NCI-H2171 treated with DMSO at 0.1 percent for 48 hours (cell line): ENCODE data around the gene MT2A.
A peak's percentile ranks its signal among the peaks of the same experiment; 100 is the strongest.
"Not testable (repeated sequence)": the region's sequence is repeated elsewhere in the genome, so short reads cannot be mapped to it uniquely, and the experiment has no call there.

Experiments used
- DNase-seq: peaks from one replicate; lab custom pipeline; 2025; lab: John Stamatoyannopoulos, UW

Gene MT2A

GRCh38 chr16:56621665-56622445, 13.5 kb downstream of the MT2A start:
- DNase-seq, result not testable (repeated sequence)

GRCh38 chr16:56623184-56623583, 14.8 kb downstream of the MT2A start:
- DNase-seq, result not testable (repeated sequence)

DNA sequence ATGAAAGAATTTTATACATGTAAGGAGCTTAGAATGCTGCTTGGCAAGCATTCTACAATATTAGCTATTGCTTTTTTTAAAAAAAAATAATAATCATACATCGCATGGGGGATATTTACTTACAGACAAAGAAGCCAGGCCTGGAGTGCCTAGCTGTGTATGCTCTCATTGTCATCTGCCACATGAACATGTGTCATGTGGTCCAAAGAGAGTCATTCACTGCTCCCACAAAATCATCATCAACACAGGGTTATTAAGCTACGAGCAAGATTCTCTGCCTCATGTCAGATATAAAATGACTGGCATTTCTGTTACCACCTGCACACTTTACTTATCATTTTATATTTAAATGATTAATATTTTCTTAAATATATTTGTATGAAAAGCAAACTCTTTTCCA, 15.3 kb downstream of the MT2A start:
- peak; percentile 40 for DNase-seq

DNA sequence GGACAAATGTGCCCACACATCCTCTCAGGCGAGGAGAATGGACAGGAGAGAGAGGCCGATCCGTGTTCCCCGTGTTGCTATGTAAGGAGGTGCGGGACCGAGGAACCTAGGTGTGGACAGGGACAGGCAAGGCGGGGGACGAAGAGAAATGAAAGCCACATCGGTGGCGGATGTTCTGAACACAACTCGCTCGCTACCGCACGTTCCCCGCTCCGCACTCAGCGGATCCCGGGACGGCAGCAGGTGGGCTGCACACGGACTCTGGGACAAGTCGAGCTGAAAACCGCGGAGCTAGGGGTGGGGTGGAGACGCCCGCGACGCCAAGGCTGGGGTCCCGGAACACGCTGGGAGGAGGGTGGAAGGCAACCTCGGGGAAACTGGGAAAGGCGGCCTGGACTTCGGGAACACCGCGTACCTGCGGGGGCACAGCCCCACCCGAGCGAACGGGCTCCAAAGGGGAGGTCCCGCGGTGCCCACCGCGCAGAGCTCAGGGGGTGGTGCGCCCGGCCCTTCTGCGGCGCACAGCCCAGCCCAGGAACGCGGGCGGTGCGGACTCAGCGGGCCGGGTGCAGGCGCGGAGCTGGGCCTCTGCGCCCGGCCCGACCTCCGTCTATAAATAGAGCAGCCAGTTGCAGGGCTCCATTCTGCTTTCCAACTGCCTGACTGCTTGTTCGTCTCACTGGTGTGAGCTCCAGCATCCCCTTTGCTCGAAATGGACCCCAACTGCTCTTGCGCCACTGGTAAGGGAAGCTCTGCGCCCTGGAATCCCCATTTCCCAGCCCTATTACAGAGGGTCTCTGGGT, 17.0 kb downstream of the MT2A start, which contains the start of gene MT1E:
Gene MT1E (plus strand): TSS at position 642 of the 803 bp plus-strand sequence. CDS start 71 bp downstream, at position 713.
- DNase-seq, result no peak

DNA sequence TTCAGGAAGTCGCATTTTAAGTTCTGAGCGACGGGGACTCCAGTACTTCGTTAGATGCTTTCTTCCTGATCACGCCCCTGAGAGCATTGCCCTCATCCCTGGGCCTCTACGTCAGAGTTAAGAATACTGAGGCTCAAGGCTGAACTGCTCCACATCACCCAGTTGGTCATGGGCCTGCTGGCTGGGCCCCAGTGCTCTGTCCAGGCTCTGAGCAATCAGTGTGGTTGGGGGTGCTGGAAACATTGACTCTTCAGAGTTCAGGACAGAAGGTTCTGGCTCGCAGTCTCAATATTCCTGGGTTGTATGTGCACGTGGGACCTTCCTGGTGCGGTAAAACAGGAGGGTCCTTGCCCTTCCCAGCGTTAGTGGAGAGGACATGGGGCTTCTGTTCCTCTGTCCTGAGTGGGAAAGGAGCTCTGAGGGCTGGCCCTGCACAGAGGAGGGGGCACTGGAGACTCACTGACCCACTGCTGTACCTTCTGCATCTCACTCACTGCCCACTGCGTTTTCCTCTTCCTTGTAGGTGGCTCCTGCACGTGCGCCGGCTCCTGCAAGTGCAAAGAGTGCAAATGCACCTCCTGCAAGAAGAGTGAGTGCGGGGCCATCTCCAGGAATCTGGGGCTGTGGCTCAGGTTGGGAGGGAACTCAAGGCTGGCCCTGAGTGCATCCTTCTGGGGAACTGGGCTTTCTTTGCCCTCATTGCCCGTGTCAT, 17.7 kb downstream of the MT2A start:
- no peak for DNase-seq

- DNase-seq, result no peak
Measured at GRCh38 chr16:56626685-56627084, 18.3 kb downstream of the MT2A start.

GRCh38 chr16:56628486-56629350, 20.3 kb downstream of the MT2A start:
- DNase-seq, result no peak

GRCh38 chr16:56629531-56629930, 21.1 kb downstream of the MT2A start:
- DNase-seq, result no peak

- no peak for DNase-seq
Measured at GRCh38 chr16:56630134-56630533, 21.8 kb downstream of the MT2A start.

- DNase-seq, result no peak
Measured at GRCh38 chr16:56631197-56631596, 22.8 kb downstream of the MT2A start.

DNA sequence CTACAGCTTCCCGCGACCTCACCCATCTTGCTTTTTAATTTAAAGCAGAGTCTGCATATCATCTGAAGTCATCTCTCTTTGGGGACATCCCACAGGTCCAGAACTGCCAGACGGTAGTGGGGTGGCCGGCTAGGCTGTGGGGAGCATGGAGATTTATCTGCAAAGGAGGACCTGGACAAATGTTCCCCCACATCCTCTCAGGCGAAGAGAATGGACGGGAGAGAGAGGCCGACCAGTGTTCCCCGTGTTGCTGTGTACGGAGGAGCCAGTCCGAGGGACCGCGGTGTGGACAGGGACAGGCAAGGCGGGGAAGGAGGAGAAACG, 23.4 kb downstream of the MT2A start:
- DNase-seq, result no peak

DNA sequence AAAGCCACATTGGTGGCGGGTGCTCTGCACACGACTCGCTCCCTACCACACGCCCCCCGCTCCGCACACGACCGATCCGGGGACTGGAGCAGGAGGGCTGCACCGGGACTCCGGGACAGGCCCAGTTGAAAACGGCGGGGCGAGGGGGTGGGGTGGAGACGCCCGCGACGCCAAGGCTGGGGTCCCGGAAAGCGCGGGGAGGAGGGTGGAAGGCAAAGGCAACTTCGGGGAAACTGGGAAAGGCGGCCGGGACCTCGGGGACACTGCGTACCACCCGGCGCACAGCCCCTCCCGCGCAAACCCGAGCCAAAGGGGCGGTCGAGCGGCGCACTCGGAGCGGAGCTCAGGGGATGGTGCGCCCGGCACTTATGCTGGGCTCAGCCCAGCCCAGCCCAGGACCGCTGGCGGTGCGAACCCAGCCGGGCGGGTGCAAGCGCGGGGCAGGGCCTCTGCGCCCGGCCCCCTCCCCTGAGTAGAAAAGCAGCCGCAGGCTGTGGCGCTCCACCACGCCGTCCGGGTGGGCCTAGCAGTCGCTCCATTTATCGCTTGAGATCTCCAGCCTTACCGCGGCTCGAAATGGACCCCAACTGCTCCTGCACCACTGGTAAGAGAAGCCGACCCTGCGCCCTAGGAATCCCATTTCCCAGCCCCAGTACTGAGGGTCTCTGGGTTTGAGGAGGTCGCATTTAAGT, 23.9 kb downstream of the MT2A start, which contains the start of gene MT1M:
Gene MT1M (plus strand): TSS at position 504 of the 692 bp plus-strand sequence. CDS start 73 bp downstream, at position 577.
- no peak for DNase-seq

DNA sequence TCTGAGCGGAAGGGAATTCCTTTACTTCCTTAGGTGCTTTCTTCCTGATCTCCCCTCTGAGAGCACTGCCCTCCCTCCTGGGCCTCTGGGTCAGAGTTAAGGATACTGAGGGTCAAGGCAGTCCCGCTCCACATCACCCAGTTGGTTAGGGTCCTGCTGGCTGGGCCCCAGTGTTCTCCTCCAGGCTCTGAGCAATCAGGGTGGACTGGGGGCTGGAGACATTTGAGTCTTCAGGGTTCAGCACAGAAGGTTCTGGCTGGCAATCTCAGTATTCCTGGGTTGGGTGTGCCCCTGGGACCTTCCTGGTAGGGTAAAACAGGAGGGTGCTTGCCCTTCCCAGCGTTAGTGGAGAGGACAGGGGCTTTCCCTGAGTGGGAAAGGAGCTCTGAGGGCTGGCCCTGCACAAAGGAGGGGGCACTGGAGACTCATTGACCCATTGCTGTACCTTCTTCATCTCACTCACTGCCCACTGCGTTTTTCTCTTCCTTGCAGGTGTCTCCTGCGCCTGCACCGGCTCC, 24.5 kb downstream of the MT2A start:
- no peak for DNase-seq

DNA sequence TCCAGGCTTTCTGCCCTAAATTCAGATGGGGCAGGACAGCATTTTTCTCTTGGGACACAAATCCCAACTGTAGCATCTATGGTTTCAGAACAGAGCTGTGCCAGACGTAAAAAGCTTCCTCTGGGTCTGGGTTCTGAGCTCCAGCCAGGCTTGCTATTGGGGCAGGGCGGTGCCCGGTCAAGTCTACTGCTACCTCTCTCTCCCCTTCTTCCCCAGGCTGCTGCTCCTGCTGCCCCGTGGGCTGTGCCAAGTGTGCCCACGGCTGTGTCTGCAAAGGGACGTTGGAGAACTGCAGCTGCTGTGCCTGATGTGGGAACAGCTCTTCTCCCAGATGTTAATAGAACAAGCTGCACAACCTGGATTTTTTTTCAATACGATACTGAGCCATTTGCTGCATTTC, 25.2 kb downstream of the MT2A start:
- no peak for DNase-seq

- no peak for DNase-seq
Measured at GRCh38 chr16:56634715-56635440, 26.5 kb downstream of the MT2A start.

- no peak for DNase-seq
Measured at GRCh38 chr16:56635441-56635967, 27.1 kb downstream of the MT2A start.

GRCh38 chr16:56636616-56637413, 28.4 kb downstream of the MT2A start:
- no peak for DNase-seq

- no peak for DNase-seq
Measured at GRCh38 chr16:56637814-56638750, 29.7 kb downstream of the MT2A start, which contains the start of gene MT1A. MT1A (plus strand) TSS chr16:56638666; CDS start chr16:56638739, 73 bp downstream.
